ENCODE data around the gene RAI2. TPM values are rescaled to one million over a fixed set of nuclear protein-coding genes. Genes with fewer than 3 reads are reported as not detected.
"Not testable (repeated sequence)": the region's sequence is repeated elsewhere in the genome, so short reads cannot be mapped to it uniquely, and the experiment has no call there.

Gene RAI2
- total RNA-seq, 1 experiment from 2014 or later: not detected

DNA sequence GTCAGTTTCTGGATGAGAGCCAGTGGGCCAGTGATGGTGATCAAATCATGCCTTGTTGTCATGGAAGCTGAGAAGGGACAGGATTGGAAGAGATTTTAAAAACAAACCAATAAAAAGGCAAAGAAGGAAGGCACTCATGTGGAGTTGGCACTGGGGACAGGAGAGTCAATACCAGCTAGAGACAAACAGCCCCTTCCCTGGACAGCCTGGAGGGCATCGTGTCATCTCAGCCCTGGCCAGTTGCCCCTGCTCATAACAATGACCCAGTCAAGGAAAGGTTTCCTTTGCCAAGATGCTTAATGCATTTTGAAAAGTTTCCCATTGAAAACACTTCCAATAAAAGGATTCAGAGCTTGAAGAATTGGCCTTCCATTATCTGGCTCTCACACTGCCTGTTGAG lies 68.3 kb downstream of the RAI2 start:
- Mint-ChIP-seq H3K4me3 (ENCODE audit: unreplicated experiment) (no peak overlapping the region), H3K27ac (ENCODE audit: low read depth, unreplicated experiment) (no peak overlapping the region), H3K4me1 (ENCODE audit: insufficient read depth, unreplicated experiment) (no peaks in the 10 kb centered on the region), H3K27me3 (ENCODE audit: insufficient read depth, unreplicated experiment) (no peaks in the 10 kb centered on the region), H3K9me3 (ENCODE audit: unreplicated experiment) (peaks cover 22% of the 10 kb centered on the region), H3K36me3 (ENCODE audit: insufficient read depth, unreplicated experiment) (no peaks in the 10 kb centered on the region)
- intact Hi-C loops (cut with micrococcal nuclease): no loop called here
- ChIA-PET CTCF (interaction anchor here (0.6 to 1.1 kb wide), 2 partner anchors 46 to 52 kb away, joined by 3 read pairs; no protein-coding TSS in a partner anchor), POLR2A (no interaction called here)
- TF ChIP-seq, protein P1, sequence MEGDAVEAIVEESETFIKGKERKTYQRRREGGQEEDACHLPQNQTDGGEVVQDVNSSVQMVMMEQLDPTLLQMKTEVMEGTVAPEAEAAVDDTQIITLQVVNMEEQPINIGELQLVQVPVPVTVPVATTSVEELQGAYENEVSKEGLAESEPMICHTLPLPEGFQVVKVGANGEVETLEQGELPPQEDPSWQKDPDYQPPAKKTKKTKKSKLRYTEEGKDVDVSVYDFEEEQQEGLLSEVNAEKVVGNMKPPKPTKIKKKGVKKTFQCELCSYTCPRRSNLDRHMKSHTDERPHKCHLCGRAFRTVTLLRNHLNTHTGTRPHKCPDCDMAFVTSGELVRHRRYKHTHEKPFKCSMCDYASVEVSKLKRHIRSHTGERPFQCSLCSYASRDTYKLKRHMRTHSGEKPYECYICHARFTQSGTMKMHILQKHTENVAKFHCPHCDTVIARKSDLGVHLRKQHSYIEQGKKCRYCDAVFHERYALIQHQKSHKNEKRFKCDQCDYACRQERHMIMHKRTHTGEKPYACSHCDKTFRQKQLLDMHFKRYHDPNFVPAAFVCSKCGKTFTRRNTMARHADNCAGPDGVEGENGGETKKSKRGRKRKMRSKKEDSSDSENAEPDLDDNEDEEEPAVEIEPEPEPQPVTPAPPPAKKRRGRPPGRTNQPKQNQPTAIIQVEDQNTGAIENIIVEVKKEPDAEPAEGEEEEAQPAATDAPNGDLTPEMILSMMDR (IDR thresholded peaks at IDR 0.05; ENCODE audit: unreplicated experiment): no peak
- BruUV-seq (replicated peaks): no TSS peak
- no peak for DNase-seq (ENCODE audit: unreplicated experiment)

- no peaks in the 10 kb centered on the region for H3K27me3 Mint-ChIP-seq (ENCODE audit: insufficient read depth, unreplicated experiment)
- POLR2A ChIA-PET: interaction anchor here (0.5 to 0.6 kb wide), 2 partner anchors 80 to 89 kb away, joined by 3 read pairs; no protein-coding TSS in a partner anchor
These were observed 72.0 kb downstream of the RAI2 start for GRCh38 chrX:17788956-17789562.

GRCh38 chrX:17788439-17788838 lies 72.7 kb downstream of the RAI2 start:
- intact Hi-C loops (cut with micrococcal nuclease): loop anchor here (1.0 kb wide), 1 partner anchor 422 kb away; no protein-coding TSS in a partner anchor
- Mint-ChIP-seq H3K4me1 (ENCODE audit: insufficient read depth, unreplicated experiment) (no peaks in the 10 kb centered on the region), H3K36me3 (ENCODE audit: insufficient read depth, unreplicated experiment) (no peaks in the 10 kb centered on the region), H3K9me3 (ENCODE audit: unreplicated experiment) (peaks cover 14% of the 10 kb centered on the region), H3K4me3 (ENCODE audit: unreplicated experiment) (peak overlapping the region; percentile 11), H3K27ac (ENCODE audit: low read depth, unreplicated experiment) (no peak overlapping the region), H3K27me3 (ENCODE audit: insufficient read depth, unreplicated experiment) (no peaks in the 10 kb centered on the region)
- ChIA-PET CTCF (interaction anchor here (0.6 to 2.8 kb wide), 24 partner anchors 10 to 1544 kb away, joined by 3 to 19 read pairs (median 4); no protein-coding TSS in a partner anchor), POLR2A (interaction anchor here (0.6 kb wide), 1 partner anchor 81 kb away, joined by 3 read pairs; no protein-coding TSS in a partner anchor)
- peak; percentile 43 for DNase-seq (ENCODE audit: unreplicated experiment)
- TF ChIP-seq, protein P1 (IDR thresholded peaks at IDR 0.05; ENCODE audit: unreplicated experiment): peak; percentile 82
- BruUV-seq (replicated peaks): no TSS peak

More at GRCh38 chrX:17788956-17789562, 72.0 kb downstream of the RAI2 start:
- no TSS peak for BruUV-seq (replicated peaks)
- Mint-ChIP-seq H3K4me1 (ENCODE audit: insufficient read depth, unreplicated experiment) (no peaks in the 10 kb centered on the region), H3K36me3 (ENCODE audit: insufficient read depth, unreplicated experiment) (no peaks in the 10 kb centered on the region), H3K4me3 (ENCODE audit: unreplicated experiment) (no peak overlapping the region), H3K9me3 (ENCODE audit: unreplicated experiment) (peaks cover 14% of the 10 kb centered on the region), H3K27ac (ENCODE audit: low read depth, unreplicated experiment) (no peak overlapping the region)
- CTCF ChIA-PET: interaction anchor here (0.6 to 2.8 kb wide), 19 partner anchors 9 to 1544 kb away, joined by 3 to 19 read pairs (median 5); no protein-coding TSS in a partner anchor
- TF ChIP-seq, protein P1 (IDR thresholded peaks at IDR 0.05; ENCODE audit: unreplicated experiment): no peak
- no peak for DNase-seq (ENCODE audit: unreplicated experiment)
- intact Hi-C loops (cut with micrococcal nuclease): loop anchor here (1.0 kb wide), 1 partner anchor 421 kb away; no protein-coding TSS in a partner anchor

DNA sequence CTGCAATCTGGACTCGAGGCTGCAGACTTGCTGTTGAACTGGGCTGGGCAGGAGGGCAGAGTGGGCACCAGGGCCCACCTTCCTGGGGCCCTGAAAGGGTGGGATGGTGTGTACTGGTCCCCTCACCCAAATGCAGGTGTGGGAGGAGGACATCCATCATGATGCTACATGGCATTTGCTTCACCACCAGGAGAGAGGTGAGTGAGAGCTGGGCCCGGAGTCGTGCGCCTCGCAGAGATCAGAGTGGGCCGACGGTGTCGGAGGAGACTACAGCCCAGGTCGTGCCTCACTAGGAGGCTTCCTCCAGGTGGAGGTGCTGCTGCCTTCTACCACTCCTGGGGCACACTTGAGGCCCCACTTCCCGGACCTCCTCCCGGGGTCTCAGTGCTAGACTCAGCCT lies 73.5 kb downstream of the RAI2 start:
- ChIA-PET POLR2A (interaction anchor here (0.5 to 0.7 kb wide), 3 partner anchors 8 to 90 kb away, joined by 3 to 5 read pairs (median 3); no protein-coding TSS in a partner anchor), CTCF (interaction anchor here (0.6 to 2.8 kb wide), 19 partner anchors 11 to 1222 kb away, joined by 3 to 19 read pairs (median 3); no protein-coding TSS in a partner anchor)
- Mint-ChIP-seq H3K27ac (ENCODE audit: low read depth, unreplicated experiment) (no peak overlapping the region), H3K4me1 (ENCODE audit: insufficient read depth, unreplicated experiment) (no peaks in the 10 kb centered on the region), H3K4me3 (ENCODE audit: unreplicated experiment) (peak overlapping the region; percentile 70), H3K36me3 (ENCODE audit: insufficient read depth, unreplicated experiment) (no peaks in the 10 kb centered on the region), H3K27me3 (ENCODE audit: insufficient read depth, unreplicated experiment) (no peaks in the 10 kb centered on the region), H3K9me3 (ENCODE audit: unreplicated experiment) (peaks cover 14% of the 10 kb centered on the region)
- intact Hi-C loops (cut with micrococcal nuclease): no loop called here
- TF ChIP-seq, protein P1 (IDR thresholded peaks at IDR 0.05; ENCODE audit: unreplicated experiment): no peak
- no TSS peak for BruUV-seq (replicated peaks)
- no peak for DNase-seq (ENCODE audit: unreplicated experiment)

DNA sequence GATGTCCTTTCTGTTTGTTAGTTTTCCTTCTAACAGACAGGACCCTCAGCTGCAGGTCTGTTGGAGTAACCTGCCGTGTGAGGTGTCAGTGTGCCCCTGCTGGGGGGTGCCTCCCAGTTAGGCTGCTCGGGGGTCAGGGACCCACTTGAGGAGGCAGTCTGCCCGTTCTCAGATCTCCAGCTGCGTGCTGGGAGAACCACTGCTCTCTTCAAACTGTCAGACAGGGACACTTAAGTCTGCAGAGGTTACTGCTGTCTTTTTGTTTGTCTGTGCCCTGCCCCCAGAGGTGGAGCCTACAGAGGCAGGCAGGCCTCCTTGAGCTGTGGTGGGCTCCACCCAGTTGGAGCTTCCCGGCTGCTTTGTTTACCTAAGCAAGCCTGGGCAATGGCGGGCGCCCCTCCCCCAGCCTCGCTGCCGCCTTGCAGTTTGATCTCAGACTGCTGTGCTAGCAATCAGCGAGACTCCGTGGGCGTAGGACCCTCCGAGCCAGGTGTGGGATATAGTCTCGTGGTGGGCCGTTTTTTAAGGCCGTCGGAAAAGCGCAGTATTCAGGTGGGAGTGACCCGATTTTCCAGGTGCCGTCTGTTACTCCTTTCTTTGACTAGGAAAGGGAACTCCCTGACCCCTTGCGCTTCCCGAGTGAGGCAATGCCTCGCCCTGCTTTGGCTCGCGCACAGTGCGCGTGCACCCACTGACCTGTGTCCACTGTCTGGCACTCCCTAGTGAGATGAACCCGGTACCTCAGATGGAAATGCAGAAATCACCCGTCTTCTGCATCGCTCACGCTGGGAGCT lies 74.3 kb downstream of the RAI2 start:
- H3K36me3 Mint-ChIP-seq (ENCODE audit: insufficient read depth, unreplicated experiment); BruUV-seq (replicated peaks); H3K4me1 Mint-ChIP-seq (ENCODE audit: insufficient read depth, unreplicated experiment); H3K27me3 Mint-ChIP-seq (ENCODE audit: insufficient read depth, unreplicated experiment); intact Hi-C loops (cut with micrococcal nuclease): not testable (repeated sequence)
- H3K27ac Mint-ChIP-seq (ENCODE audit: low read depth, unreplicated experiment): peak overlapping the region; percentile 49
- H3K9me3 Mint-ChIP-seq (ENCODE audit: unreplicated experiment): peaks cover 11% of the 10 kb centered on the region
- POLR2A ChIA-PET: interaction anchor here (0.5 to 0.7 kb wide), 3 partner anchors 8 to 560 kb away, joined by 3 to 5 read pairs (median 3); no protein-coding TSS in a partner anchor
- DNase-seq (ENCODE audit: unreplicated experiment): peak; percentile 24
- CTCF ChIA-PET: interaction anchor here (0.6 to 2.8 kb wide), 7 partner anchors 11 to 1216 kb away, joined by 3 to 14 read pairs (median 6); no protein-coding TSS in a partner anchor
- peak overlapping the region; percentile 70 for H3K4me3 Mint-ChIP-seq (ENCODE audit: unreplicated experiment)
